Activated CD8-positive, alpha-beta T cell treated with anti-CD3 and anti-CD28 coated beads for 36 hours (primary cell): ENCODE results near the gene IL17REL. TPM values are rescaled to one million over a fixed set of nuclear protein-coding genes. Genes with fewer than 3 reads are reported as not detected.
"Not testable (repeated sequence)": the region's sequence is repeated elsewhere in the genome, so short reads cannot be mapped to it uniquely, and the experiment has no call there.

Experiments
- ATAC-seq: fragments of 200-7000 bp; cut with Tn5 transposase; one replicate; pipeline ENCODE4 v1.10.0; 2021; ENCODE audit warnings: mild to moderate bottlenecking, moderate library complexity
- CTCF ChIA-PET: fragments of 350-600 bp; sonication (Branson Sonifier 250); formaldehyde crosslinking; loops from one replicate; lab custom pipeline; 2021; ENCODE audit warnings: antibody characterized with exemption; lab: Charles Lee
- POLR2A ChIA-PET: fragments of 350-600 bp; sonication (Branson Sonifier 250); formaldehyde crosslinking; loops from one replicate; lab custom pipeline; 2021; ENCODE audit warnings: antibody characterized with exemption; lab: Charles Lee
- DNase-seq: peaks from one replicate; pipeline ENCODE4 v3.0.0-alpha.2; 2020
- H3K27ac Mint-ChIP-seq: one replicate; pipeline ENCODE4 v1.8.0; 2021; ENCODE audit warnings: mild to moderate bottlenecking, mixed read lengths
- H3K27me3 Mint-ChIP-seq: one replicate; pipeline ENCODE4 v1.8.0; 2021; ENCODE audit warnings: mixed read lengths
- H3K36me3 Mint-ChIP-seq: one replicate; pipeline ENCODE4 v1.8.0; 2021; ENCODE audit warnings: low read depth, mixed read lengths
- H3K4me1 Mint-ChIP-seq: one replicate; pipeline ENCODE4 v1.8.0; 2021; ENCODE audit warnings: low read depth, mixed read lengths
- H3K4me3 Mint-ChIP-seq: one replicate; pipeline ENCODE4 v1.8.0; 2021; ENCODE audit warnings: mild to moderate bottlenecking, moderate library complexity, mixed read lengths
- H3K9me3 Mint-ChIP-seq: one replicate; pipeline ENCODE4 v1.8.0; 2021; ENCODE audit warnings: mixed read lengths
- intact Hi-C: fragments of 100-400 bp; cut with micrococcal nuclease; formaldehyde crosslinking; loops from one replicate; pipeline ENCODE4 v1.10.0; 2022
- total RNA-seq, 2 experiments: library from RNA; stranded (reverse); gene quantifications; one replicate each; pipeline ENCODE4 v1.2.3, GENCODE V29; 2021
- TF ChIP-seq, protein P1 (sequence below): fragments of 200-600 bp; IDR thresholded peaks from one replicate; pipeline ENCODE4 v1.8.0; 2022; ENCODE audit warnings: antibody characterized with exemption, mild to moderate bottlenecking

IL17REL gene
- total RNA-seq, 2 experiments from 2014 or later, result 0.14 TPM; not detected in 1

DNA sequence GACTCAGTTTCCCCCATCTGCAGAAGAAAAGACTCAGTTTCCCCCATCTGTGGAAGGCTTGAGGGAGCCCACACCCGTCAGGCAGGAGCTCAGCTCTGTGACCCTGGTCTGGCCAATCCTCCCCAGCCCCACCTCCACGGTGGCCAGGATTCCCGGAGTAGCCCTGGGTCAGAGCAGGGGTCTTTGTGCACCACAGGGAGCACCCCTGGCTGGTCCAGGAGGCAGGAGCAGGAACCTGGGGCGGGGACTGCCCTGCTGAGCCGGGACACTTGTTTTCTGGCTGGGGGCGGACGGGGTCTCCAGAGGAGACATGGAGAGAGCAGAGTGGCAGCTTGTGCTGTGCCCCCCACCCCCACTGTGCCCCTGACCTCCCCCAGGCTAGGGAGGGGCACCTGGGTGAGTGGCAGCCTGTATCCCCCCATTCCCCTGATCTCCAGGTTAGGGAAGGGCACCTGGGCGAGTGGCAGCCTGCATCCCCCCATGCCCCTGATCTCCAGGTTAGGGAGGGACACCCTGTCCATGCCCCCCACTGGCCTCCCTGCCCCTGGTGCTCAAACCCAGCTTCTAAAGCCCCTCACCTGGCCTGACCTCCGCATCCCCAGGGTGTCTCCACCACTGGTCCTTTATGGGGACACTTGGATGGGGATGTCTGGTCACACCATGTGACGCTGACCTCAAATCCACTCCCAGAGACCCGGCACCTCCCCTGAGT, 18.8 kb downstream of the IL17REL start:
- Mint-ChIP-seq H3K4me3 (no peak overlapping the region), H3K27me3 (peaks cover 6% of the 10 kb centered on the region), H3K27ac (no peak overlapping the region), H3K36me3 (peaks cover under 1% of the 10 kb centered on the region), H3K4me1 (peaks cover 10% of the 10 kb centered on the region), H3K9me3 (peaks cover 9% of the 10 kb centered on the region)
- ATAC-seq, result no peak
- CTCF ChIA-PET, result interaction anchor here (0.7 to 5.6 kb wide), 13 partner anchors 11 to 227 kb away, joined by 3 to 63 read pairs (median 9); partner anchors contain the start of gene IL17REL
- TF ChIP-seq, protein P1, sequence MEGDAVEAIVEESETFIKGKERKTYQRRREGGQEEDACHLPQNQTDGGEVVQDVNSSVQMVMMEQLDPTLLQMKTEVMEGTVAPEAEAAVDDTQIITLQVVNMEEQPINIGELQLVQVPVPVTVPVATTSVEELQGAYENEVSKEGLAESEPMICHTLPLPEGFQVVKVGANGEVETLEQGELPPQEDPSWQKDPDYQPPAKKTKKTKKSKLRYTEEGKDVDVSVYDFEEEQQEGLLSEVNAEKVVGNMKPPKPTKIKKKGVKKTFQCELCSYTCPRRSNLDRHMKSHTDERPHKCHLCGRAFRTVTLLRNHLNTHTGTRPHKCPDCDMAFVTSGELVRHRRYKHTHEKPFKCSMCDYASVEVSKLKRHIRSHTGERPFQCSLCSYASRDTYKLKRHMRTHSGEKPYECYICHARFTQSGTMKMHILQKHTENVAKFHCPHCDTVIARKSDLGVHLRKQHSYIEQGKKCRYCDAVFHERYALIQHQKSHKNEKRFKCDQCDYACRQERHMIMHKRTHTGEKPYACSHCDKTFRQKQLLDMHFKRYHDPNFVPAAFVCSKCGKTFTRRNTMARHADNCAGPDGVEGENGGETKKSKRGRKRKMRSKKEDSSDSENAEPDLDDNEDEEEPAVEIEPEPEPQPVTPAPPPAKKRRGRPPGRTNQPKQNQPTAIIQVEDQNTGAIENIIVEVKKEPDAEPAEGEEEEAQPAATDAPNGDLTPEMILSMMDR, result peak; percentile 40
- intact Hi-C loops, result loop anchor here (5.0 kb wide), 1 partner anchor 38 kb away; no protein-coding TSS in a partner anchor
- no peak for DNase-seq
- POLR2A ChIA-PET, result interaction anchor here (0.8 to 1.4 kb wide), 2 partner anchors 17 to 56 kb away, joined by 3 read pairs; no protein-coding TSS in a partner anchor

DNA sequence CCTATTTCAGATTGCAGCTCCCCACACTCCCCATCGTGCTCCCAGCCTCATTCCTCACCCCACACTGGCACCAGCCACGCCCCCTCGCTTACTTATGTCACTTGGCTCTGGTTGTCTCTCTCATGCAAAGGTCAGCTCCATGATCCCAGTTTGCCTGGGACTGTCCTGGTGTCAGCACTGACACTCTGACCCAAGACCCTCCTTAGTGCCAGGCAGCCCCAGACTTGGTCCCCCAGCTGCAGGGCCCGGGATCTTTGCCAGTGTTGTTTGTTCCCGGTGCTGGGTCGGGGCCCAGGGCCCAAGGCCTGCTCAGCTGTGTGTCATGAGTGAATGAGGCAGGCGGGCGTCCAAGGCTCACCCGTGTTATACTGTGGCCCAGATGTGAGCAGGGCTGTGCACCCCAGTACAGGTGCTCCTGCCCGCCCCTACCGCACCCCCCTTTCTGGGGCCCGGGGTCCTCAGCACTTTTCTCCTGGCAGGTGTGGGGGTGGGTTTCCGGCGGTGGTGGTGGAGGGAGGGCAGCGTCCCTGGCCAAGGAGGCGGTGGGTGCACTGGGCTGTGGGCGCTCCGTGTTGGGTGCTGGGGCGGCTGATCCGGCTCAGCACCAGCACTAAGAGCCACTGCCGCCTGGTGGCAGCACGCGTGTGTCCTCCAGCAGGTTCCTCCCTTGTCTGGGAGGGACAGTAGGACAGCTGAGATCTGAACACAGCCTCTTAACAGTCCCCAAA, 19.5 kb downstream of the IL17REL start:
- Mint-ChIP-seq H3K4me3 (no peak overlapping the region), H3K27me3 (peaks cover 3% of the 10 kb centered on the region), H3K9me3 (peaks cover 11% of the 10 kb centered on the region), H3K4me1 (peaks cover 8% of the 10 kb centered on the region), H3K27ac (no peak overlapping the region), H3K36me3 (peaks cover 5% of the 10 kb centered on the region)
- ChIA-PET CTCF (interaction anchor here (0.7 to 5.6 kb wide), 14 partner anchors 10 to 226 kb away, joined by 3 to 63 read pairs (median 8); partner anchors contain the start of gene IL17REL), POLR2A (interaction anchor here (0.9 to 1.4 kb wide), 2 partner anchors 10 to 55 kb away, joined by 3 read pairs; no protein-coding TSS in a partner anchor)
- peak; percentile 97 for ATAC-seq
- peak; percentile 84 for DNase-seq
- intact Hi-C loops, result loop anchor here (5.0 kb wide), 1 partner anchor 39 kb away; no protein-coding TSS in a partner anchor
- TF ChIP-seq, protein P1, result peak; percentile 84

DNA sequence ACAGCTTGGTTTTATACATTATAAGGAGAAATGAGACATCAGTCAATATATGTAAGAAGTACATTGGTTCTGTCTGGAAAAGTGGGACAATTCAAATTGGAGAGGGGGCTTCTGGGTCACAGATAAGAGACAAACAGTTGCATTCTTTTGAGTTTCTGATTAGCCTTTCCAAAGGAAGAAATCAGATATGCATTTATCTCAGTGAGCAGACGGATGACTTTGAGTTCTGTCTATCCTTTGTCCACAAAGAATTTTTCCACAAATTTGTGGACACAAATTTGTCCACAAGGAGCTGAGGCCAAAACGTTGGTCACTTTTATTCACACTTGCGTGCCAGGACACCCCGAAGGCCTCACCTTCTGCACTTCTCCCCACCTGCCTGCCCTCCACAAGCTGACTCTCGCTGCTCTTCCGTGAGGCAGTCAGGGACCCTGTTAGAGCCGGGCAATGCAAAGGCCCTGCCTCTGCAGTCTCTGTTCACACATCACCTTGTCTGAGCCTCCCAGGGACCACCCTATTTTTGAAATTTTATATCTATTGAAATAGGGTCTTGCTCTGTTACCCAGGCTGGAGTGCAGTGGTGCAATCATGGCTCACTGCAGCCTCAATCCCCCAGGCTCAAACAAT, 20.5 kb downstream of the IL17REL start:
- Mint-ChIP-seq H3K27me3 (peaks cover 3% of the 10 kb centered on the region), H3K36me3 (peaks cover 8% of the 10 kb centered on the region), H3K27ac (no peak overlapping the region), H3K4me1 (peaks cover 8% of the 10 kb centered on the region), H3K9me3 (peaks cover 11% of the 10 kb centered on the region), H3K4me3 (no peak overlapping the region)
- intact Hi-C loops, result loop anchor here (5.0 kb wide), 1 partner anchor 40 kb away; no protein-coding TSS in a partner anchor
- ChIA-PET POLR2A (interaction anchor here (0.9 to 1.4 kb wide), 2 partner anchors 9 to 54 kb away, joined by 3 read pairs; no protein-coding TSS in a partner anchor), CTCF (interaction anchor here (0.8 to 5.6 kb wide), 10 partner anchors 9 to 225 kb away, joined by 3 to 63 read pairs (median 12); no protein-coding TSS in a partner anchor)
- ATAC-seq, result no peak
- TF ChIP-seq, protein P1, result no peak
- DNase-seq, result no peak

DNA sequence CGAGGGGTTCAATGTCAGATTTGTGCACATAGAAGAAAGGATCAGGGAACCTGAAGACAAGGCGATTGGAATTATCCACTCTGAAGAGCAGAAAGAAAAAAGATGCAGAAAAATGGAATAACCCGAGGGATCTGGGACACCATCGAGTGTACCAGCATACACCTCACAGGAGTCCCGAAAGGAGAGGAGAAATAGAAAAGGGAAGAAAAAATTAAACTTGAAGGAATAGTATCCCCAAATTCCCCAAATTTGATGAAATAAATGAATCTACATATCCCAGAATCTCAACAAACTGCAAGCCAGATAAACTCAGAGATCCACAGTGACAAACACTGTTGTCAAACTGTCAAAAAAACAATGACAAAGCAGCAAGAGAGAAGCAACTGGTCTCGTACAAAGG, 21.4 kb downstream of the IL17REL start:
- intact Hi-C loops, result loop anchor here (5.0 kb wide), 1 partner anchor 41 kb away; no protein-coding TSS in a partner anchor
- POLR2A ChIA-PET, result no interaction called here
- DNase-seq (no peak), ATAC-seq (no peak)
- Mint-ChIP-seq H3K36me3 (peaks cover 12% of the 10 kb centered on the region), H3K4me3 (no peak overlapping the region), H3K27me3 (peaks cover 3% of the 10 kb centered on the region), H3K4me1 (peaks cover 8% of the 10 kb centered on the region), H3K27ac (no peak overlapping the region), H3K9me3 (peaks cover 19% of the 10 kb centered on the region)
- CTCF ChIA-PET, result interaction anchor here (1.0 to 3.1 kb wide), 4 partner anchors 11 to 39 kb away, joined by 3 to 11 read pairs (median 5); no protein-coding TSS in a partner anchor
- TF ChIP-seq, protein P1, result no peak

DNA sequence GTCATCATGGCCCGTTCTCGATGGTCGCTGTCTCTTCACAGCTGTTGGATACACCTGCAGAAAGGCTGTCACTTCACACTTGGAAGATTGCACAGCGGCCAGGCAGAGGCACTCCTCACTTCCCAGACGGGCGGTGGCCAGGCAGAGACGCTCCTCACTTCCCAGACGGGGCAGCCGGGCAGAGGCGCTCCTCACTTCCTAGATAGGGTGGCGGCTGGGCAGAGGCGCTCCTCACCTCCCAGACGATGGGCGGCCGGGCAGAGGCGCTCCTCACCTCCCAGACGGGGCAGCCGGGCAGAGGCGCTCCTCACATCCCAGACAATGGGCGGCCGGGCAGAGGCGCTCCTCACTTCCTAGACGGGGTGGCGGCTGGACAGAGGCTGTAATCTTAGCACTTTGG, 22.7 kb downstream of the IL17REL start:
- Mint-ChIP-seq H3K9me3 (peaks cover 30% of the 10 kb centered on the region), H3K36me3 (peaks cover 17% of the 10 kb centered on the region)
- H3K27me3 Mint-ChIP-seq, H3K4me1 Mint-ChIP-seq, H3K27ac Mint-ChIP-seq, ATAC-seq, POLR2A ChIA-PET, H3K4me3 Mint-ChIP-seq, DNase-seq: not testable (repeated sequence)
- CTCF ChIA-PET, result interaction anchor here (0.7 kb wide), 1 partner anchor 9 kb away, joined by 3 read pairs; no protein-coding TSS in a partner anchor
- intact Hi-C loops, result loop anchor here (5.0 kb wide), 1 partner anchor 42 kb away; no protein-coding TSS in a partner anchor
